Stimulated activated memory B cell treated with anti-CD40 and anti-IgM and Interleukin-4, amounts not matched to agents 10 μg/mL and 1 μg/mL and 100 μg/mL, for 72 hours (primary cell): Measurements from ENCODE around the gene MRPL20.
"Not testable (repeated sequence)": the region's sequence is repeated elsewhere in the genome, so short reads cannot be mapped to it uniquely, and the experiment has no call there.

ENCODE experiments used
- ATAC-seq: fragments of 150-1000 bp; cut with Tn5 transposase; 2 replicates; pipeline ENCODE4 v1.10.0; 2021
- H3K27ac Mint-ChIP-seq: one replicate; pipeline ENCODE4 v1.8.0; 2022; ENCODE audit warnings: mild to moderate bottlenecking, mixed read lengths
- H3K27me3 Mint-ChIP-seq: one replicate; pipeline ENCODE4 v1.8.0; 2022; ENCODE audit warnings: mixed read lengths
- H3K36me3 Mint-ChIP-seq: one replicate; pipeline ENCODE4 v1.8.0; 2022; ENCODE audit warnings: mixed read lengths
- H3K4me1 Mint-ChIP-seq: one replicate; pipeline ENCODE4 v1.8.0; 2022; ENCODE audit warnings: mixed read lengths
- H3K4me3 Mint-ChIP-seq: one replicate; pipeline ENCODE4 v1.8.0; 2022; ENCODE audit warnings: mild to moderate bottlenecking, moderate library complexity, mixed read lengths
- H3K9me3 Mint-ChIP-seq: one replicate; pipeline ENCODE4 v1.8.0; 2022; ENCODE audit warnings: mixed read lengths

MRPL20 gene

DNA sequence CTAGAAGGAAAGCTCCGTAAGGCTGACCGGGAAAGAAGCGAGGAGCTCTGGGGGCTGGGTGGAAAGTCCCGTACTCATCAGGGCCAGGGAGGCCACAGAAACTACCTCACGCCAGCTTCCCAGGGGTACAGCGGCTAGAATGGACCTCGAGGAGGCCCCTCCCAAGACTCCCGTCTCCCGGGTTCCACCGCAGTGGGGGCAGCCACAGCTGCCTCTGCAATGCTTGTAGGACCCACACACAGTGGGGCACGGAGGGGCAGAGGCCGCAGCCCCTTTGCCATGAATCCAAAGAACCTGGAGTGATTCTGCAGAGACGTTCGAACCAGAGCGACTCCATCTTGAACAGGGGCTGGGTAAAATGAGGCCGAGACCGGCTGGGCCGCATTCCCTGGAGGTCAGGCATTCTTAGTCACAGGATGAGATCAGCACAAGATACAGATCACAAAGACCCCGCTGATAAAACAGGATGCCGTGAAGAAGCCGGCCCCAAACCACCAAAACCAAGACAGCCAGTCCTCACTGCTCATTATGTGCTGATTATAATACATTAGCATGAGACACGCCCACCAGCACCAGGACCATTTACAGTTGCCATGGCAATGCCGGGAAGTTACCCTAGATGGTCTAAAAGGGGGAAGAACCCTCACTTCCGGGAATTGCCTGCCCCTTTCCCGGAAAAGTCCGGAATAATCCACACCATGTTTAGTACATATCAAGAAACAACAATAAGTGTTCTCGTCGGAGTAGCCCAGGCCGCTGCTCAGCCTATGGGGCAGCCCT lies 15.6 kb upstream of the MRPL20 start:
- Mint-ChIP-seq H3K36me3 (no peaks in the 10 kb centered on the region), H3K27me3 (peaks cover 63% of the 10 kb centered on the region), H3K9me3 (no peaks in the 10 kb centered on the region), H3K4me1 (peaks cover 29% of the 10 kb centered on the region), H3K27ac (no peak overlapping the region), H3K4me3 (no peak overlapping the region)
- ATAC-seq = no peak

GRCh38 chr1:1421907-1422464 lies 14.9 kb upstream of the MRPL20 start:
- Mint-ChIP-seq H3K9me3 (no peaks in the 10 kb centered on the region), H3K4me3 (no peak overlapping the region), H3K27me3 (peaks cover 60% of the 10 kb centered on the region), H3K27ac (no peak overlapping the region), H3K4me1 (peaks cover 31% of the 10 kb centered on the region), H3K36me3 (no peaks in the 10 kb centered on the region)
- no peak for ATAC-seq

- H3K4me3 Mint-ChIP-seq = peak within 1 kb of the TSS; percentile 65
- H3K27ac Mint-ChIP-seq = no peak within 1 kb of the TSS
- no peaks in the 10 kb centered on the region for H3K9me3 Mint-ChIP-seq
- no peak for ATAC-seq
- peaks cover 54% of the 10 kb centered on the region for H3K27me3 Mint-ChIP-seq
- H3K36me3 Mint-ChIP-seq = no peaks in the 10 kb centered on the region
- H3K4me1 Mint-ChIP-seq = peaks cover 29% of the 10 kb centered on the region
Measured at GRCh38 chr1:1421147-1421906, 14.2 kb upstream of the MRPL20 start, which contains the start of gene ANKRD65. ANKRD65 (minus strand) TSS chr1:1421276; CDS start chr1:1421005, 271 bp downstream.

DNA sequence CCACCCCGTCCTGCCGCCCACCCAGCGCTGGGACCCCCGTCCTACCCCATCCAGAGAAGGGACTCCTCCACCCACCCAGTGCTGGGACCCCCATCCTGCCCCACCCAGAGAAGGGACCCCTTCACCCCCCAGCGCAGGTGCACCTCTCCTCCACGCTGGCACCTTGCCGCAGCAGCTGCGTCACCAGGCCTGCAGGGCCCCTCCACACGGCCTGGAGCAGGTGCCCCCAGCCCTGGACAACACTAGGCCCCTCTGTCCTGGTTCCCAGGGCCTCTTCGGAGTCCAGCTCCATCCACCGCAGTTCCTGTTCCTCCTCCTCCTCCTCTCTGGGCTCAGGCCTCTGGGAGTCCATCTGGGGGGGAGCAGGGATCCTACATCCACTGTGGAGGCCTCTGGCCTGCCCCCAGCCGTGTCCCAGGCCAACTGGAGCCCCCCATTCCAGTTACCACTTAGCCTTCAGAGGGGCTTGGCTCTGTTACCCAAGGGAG lies 13.6 kb upstream of the MRPL20 start:
- H3K4me3 Mint-ChIP-seq = peak overlapping the region; percentile 65
- no peak overlapping the region for H3K27ac Mint-ChIP-seq
- H3K36me3 Mint-ChIP-seq = no peaks in the 10 kb centered on the region
- peaks cover 26% of the 10 kb centered on the region for H3K4me1 Mint-ChIP-seq
- H3K9me3 Mint-ChIP-seq = no peaks in the 10 kb centered on the region
- peak; percentile 73 for ATAC-seq
- peaks cover 47% of the 10 kb centered on the region for H3K27me3 Mint-ChIP-seq

DNA sequence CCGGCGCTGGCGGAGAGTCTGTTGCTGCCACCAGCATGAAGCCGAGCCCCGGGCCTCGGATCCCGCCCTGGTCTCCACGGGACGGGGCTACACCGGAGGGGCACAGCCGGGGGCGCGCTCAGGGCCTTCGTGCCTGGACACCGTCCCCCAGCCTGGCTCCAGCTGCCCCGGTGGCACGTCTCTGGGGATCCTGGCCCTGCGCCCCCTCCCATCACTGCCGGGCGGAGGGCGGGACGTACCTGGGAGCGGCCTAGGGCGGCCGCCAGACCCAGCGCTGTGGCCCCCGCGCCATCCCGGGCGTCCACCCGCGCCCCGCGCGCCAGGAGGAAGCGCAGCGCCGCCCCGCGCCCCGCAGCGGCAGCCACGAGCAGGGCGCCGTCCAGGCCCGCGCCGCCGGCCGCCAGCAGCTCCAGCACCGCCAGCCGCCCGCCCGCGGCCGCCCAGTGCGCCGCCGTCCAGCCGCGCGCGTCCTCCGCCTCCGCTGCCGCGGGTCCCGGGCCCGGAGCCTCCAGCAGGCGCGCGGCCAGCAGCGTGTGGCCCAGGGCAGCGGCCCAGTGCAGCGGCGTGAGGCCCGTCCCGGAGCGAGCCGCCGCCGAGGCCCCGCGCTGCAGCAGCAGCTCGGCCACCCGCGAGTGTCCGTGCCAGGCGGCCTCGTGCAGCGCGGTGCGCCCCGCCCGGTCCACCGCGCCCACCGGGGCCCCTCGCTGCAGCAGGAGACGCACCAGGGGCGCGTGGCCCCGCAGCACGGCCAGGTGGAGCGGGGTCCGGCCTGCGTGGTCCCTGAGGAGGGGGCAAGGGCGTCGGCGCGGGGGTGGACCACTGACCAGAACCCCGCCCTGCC lies 12.9 kb upstream of the MRPL20 start:
- ATAC-seq = peak; percentile 25
- H3K27ac Mint-ChIP-seq = no peak overlapping the region
- H3K4me3 Mint-ChIP-seq = no peak overlapping the region
- no peaks in the 10 kb centered on the region for H3K9me3 Mint-ChIP-seq
- peaks cover 41% of the 10 kb centered on the region for H3K27me3 Mint-ChIP-seq
- H3K4me1 Mint-ChIP-seq = peaks cover 26% of the 10 kb centered on the region
- H3K36me3 Mint-ChIP-seq = no peaks in the 10 kb centered on the region

- no peak for ATAC-seq
- no peak overlapping the region for H3K27ac Mint-ChIP-seq
- H3K4me1 Mint-ChIP-seq = peaks cover 26% of the 10 kb centered on the region
- no peak overlapping the region for H3K4me3 Mint-ChIP-seq
- H3K36me3 Mint-ChIP-seq = no peaks in the 10 kb centered on the region
- peaks cover 34% of the 10 kb centered on the region for H3K27me3 Mint-ChIP-seq
- H3K9me3 Mint-ChIP-seq = no peaks in the 10 kb centered on the region
Measured at GRCh38 chr1:1419363-1419812, 12.3 kb upstream of the MRPL20 start.

DNA sequence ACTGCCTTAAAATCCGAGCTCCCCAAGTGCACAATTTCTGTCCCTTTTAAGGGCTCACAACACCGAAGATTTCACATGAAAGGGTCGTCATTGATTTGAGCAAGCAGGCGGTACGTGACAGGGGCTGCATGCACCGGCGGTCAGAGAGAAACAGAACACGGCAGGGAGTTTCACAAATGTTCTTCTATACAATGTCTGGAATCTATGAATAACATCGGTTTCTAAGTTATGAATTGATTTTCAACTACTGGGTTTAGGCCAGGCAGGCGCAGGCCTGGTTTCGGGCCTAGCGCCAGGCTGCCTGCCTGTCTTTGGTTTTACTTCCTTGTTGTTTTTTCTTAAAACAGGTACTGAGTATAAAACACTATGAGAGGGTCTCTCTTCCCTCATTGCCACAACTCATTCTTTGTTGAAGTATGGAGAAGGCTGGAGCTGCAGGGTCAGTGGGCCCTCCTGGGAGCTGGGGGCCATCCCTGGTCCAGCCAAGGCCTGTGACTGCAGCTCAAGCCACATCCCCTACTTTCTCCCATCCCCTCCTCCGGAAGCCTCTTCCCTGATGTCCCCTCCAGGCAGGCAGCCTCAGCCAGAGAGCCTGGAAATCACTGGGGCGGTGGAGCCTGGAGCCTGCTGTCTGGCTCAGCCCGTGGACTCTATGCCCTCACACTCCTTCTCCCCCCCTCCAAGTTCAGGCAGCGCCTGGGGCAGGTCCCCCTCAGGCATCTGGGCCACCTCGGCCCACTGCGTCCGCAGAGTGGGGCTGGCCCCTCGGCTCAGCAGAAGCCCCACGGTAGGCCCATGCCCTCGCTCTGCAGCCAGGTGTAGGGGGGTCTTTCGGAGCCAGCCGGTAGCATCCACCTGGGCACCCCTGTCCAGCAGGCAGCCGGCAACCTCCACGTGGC lies 11.6 kb upstream of the MRPL20 start:
- ATAC-seq = peak; percentile 13
- Mint-ChIP-seq H3K27ac (no peak overlapping the region), H3K27me3 (peaks cover 31% of the 10 kb centered on the region), H3K9me3 (no peaks in the 10 kb centered on the region), H3K4me1 (peaks cover 26% of the 10 kb centered on the region), H3K4me3 (no peak overlapping the region), H3K36me3 (no peaks in the 10 kb centered on the region)

DNA sequence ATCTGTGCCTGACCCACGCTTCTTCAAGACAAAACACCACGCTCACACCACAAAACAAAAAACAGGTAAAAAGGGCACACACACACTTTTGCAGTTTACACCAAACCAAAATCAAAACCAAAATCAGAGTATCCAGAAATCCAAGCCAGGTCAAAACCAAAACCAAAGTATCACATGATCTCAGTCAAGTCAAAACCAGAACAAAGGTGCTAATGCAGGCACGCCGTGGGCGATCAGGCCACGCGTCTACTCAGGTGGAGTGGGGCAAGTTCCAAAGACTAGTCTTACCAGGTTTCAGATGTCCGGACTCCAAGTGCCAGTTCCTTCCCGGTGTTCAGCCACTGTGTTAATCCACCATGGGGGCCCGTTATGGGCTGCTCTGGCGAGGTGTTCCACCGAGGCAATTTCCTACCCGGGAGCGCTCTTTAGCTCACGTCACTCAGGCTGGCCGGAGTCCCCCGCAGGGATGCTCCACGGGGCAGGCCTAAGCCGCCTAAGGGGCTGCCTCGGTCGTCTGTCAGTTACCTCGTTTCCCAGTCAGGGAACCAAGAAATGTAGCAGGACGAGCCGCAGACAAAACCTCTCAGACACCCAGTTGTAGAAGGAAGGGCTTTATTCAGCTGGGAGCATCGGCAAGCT lies 10.9 kb upstream of the MRPL20 start:
- ATAC-seq, H3K4me3 Mint-ChIP-seq: not testable (repeated sequence)
- peaks cover 24% of the 10 kb centered on the region for H3K27me3 Mint-ChIP-seq

GRCh38 chr1:1417396-1417795 lies 10.3 kb upstream of the MRPL20 start:
- H3K4me3 Mint-ChIP-seq, ATAC-seq, H3K36me3 Mint-ChIP-seq, H3K9me3 Mint-ChIP-seq: not testable (repeated sequence)
- Mint-ChIP-seq H3K27me3 (peaks cover 19% of the 10 kb centered on the region), H3K4me1 (peaks cover 20% of the 10 kb centered on the region), H3K27ac (peak overlapping the region; percentile 70)

More for the DNA sequence above, 10.9 kb upstream of the MRPL20 start:
- peak overlapping the region; percentile 70 for H3K27ac Mint-ChIP-seq
- not testable (repeated sequence) for H3K36me3 Mint-ChIP-seq, H3K9me3 Mint-ChIP-seq
- peaks cover 24% of the 10 kb centered on the region for H3K4me1 Mint-ChIP-seq

DNA sequence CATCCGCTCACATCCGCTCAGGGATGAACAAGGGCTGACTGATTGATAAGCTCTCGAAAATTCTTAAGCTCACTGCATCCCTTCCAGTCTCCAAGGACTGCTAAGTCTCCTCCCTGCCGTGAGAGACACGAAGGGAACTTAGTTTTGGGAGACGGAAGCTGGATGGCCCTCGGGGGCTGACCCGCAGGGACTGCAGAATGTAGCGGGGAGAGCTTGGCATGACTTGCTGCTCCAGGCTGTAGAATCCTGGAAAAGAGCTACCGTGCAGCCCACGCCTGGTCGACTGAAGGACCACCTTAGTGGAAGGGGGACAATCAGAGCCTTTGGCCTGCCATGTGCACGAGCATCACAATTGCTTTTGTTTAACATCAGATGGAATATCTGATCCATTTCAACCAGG lies 8.7 kb upstream of the MRPL20 start:
- peaks cover 23% of the 10 kb centered on the region for H3K4me1 Mint-ChIP-seq
- peaks cover 6% of the 10 kb centered on the region for H3K36me3 Mint-ChIP-seq
- H3K4me3 Mint-ChIP-seq = no peak overlapping the region
- H3K27ac Mint-ChIP-seq = no peak overlapping the region
- ATAC-seq = no peak
- H3K9me3 Mint-ChIP-seq = no peaks in the 10 kb centered on the region
- H3K27me3 Mint-ChIP-seq = peaks cover 4% of the 10 kb centered on the region

DNA sequence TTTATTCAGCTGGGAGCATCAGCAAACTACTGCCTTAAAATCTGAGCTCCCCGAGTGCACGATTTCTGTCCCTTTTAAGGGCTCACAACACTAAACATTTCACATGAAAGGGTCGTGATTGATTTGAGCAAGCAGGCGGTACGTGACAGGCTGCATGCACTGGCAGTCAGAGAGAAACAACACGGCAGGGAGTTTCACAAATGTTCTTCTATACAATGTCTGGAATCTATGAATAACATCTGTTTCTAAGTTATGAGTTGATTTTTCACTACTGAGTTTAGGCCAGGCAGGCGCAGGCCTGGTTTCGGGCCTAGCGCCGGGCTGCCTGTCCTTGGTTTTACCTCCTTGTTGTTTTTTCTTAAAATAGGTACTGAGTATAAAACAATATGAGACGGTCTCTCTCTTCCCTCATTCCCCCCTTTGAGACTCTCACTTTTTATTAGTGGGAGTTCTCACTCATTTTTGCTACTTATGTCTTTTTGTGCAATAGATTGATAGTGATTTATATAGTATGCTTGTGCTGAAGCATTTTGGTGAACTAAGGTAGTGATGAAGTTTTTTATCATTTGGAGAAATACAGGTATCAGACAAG lies 5.3 kb upstream of the MRPL20 start:
- H3K4me1 Mint-ChIP-seq = peaks cover 12% of the 10 kb centered on the region
- not testable (repeated sequence) for H3K27ac Mint-ChIP-seq, ATAC-seq, H3K36me3 Mint-ChIP-seq, H3K9me3 Mint-ChIP-seq, H3K27me3 Mint-ChIP-seq, H3K4me3 Mint-ChIP-seq

DNA sequence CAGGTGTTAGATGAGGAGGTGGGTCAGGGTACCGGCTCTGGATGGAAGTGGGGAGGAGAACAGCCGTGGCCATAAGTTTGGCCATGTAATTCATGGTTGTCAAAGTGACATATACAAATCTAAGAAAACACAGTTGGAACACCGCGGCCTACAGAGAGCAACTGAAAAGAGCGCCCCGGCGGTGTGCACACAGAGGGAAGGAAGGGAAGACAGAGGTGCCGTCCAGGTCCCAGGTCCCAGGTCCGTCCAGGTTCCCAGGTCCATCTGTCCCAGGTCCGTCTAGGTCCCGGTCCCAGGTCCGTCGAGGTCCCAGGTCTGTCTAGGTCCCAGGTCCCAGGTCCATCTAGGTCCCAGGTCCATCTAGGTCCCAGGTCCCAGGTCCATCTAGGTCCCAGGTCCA lies 4.5 kb upstream of the MRPL20 start:
- Mint-ChIP-seq H3K4me1 (peaks cover 12% of the 10 kb centered on the region), H3K9me3 (no peaks in the 10 kb centered on the region), H3K36me3 (peaks cover 6% of the 10 kb centered on the region), H3K4me3 (no peak overlapping the region), H3K27ac (no peak overlapping the region), H3K27me3 (no peaks in the 10 kb centered on the region)
- no peak for ATAC-seq

DNA sequence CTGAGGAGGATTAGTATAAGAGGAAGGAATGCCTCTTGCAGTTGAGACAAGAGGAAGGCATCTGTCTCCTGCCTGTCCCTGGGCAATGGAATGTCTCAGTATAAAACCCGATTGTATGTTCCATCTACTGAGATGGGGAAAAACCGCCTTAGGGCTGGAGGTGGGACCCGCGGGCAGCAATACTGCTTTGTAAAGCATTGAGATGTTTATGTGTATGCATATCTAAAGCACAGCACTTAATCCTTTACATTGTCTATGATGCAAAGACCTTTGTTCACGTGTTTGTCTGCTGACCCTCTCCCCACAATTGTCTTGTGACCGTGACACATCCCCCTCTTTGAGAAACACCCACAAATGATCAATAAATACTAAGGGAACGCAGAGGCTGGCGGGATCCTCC lies 3.1 kb upstream of the MRPL20 start:
- H3K27ac Mint-ChIP-seq, H3K4me3 Mint-ChIP-seq, ATAC-seq, H3K9me3 Mint-ChIP-seq, H3K27me3 Mint-ChIP-seq: not testable (repeated sequence)
- H3K4me1 Mint-ChIP-seq = peaks cover 26% of the 10 kb centered on the region
- peaks cover 17% of the 10 kb centered on the region for H3K36me3 Mint-ChIP-seq
